ENCODE results near the gene MPZL1. TPM values are rescaled to one million over a fixed set of nuclear protein-coding genes. Genes with fewer than 3 reads are reported as not detected.
"Not testable (repeated sequence)": the region's sequence is repeated elsewhere in the genome, so short reads cannot be mapped to it uniquely, and the experiment has no call there.

Gene MPZL1
- total RNA-seq, 2 experiments from 2014 or later, result 17.4 to 19.0 TPM

DNA sequence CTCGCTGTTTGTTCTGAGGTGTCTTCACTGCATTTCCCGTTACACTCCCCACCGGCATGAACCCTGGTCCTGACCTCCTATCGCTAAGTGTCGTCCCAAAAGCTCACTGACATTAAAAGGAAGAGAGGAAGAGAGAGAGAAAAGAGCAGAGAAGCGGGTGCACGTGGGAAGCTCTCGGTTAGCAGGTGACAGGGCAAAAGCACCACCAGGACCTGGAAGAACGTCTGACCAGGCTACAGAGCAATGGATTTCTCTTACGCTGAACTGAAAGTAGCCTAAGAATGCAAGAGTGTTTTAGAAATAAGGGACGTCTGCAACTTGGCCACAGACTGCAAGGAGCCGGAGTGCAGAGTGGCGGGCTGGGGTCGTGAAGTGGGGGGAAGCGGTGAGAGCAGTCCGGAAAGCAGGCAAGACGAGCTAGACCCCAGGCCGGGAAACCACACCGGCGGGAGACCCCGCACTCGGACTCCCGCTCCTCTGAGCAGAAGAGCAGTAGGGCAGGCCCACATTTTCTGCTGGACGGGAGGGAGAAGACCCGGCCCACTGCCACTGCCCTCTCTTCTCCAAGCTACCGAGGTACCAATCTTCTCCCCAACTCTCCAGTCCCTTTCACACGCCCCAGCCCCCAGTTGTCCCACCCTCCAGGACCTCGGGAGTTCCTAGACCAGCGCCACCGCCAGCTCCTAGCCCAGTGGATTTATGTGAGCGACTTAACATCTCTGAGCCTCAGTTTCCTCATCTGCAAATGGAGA is 8.3 kb upstream of the MPZL1 start:
- Mint-ChIP-seq H3K36me3 (ENCODE audit: low read depth) (peaks cover 7% of the 10 kb centered on the region), H3K27me3 (peaks cover 7% of the 10 kb centered on the region), H3K4me1 (peaks cover 36% of the 10 kb centered on the region), H3K27ac (peak overlapping the region; percentile 69), H3K4me3 (peak overlapping the region; percentile 84), H3K9me3 (no peaks in the 10 kb centered on the region)
- POLR2A ChIA-PET, result interaction anchor here (0.6 to 5.2 kb wide), 9 partner anchors 9 to 222 kb away, joined by 3 to 67 read pairs (median 4); partner anchors contain the start of genes DCAF6 and MPC2
- CTCF ChIA-PET, result interaction anchor here (0.5 to 3.7 kb wide), 4 partner anchors 9 to 369 kb away, joined by 3 to 14 read pairs (median 4); no protein-coding TSS in a partner anchor
- peak; percentile 24 for DNase-seq

DNA sequence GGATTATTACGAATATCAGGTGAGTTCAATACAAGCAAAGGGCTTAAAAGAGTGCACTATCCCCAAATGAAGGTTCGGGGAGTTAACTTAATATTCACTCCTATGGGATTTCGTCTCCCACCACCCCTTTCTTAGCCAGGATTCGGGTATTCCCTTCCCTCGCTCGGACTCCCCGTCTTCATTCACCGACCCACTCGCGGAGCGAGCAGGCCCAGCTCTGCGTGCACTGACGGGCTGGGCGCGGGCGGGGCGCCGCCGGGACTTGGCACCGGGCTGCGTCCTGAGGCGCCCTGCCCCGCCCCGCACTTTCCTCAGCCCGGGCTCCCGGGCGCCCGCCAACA is 7.7 kb upstream of the MPZL1 start:
- peaks cover 7% of the 10 kb centered on the region for H3K27me3 Mint-ChIP-seq
- peak overlapping the region; percentile 92 for H3K27ac Mint-ChIP-seq
- peak overlapping the region; percentile 84 for H3K4me3 Mint-ChIP-seq
- H3K36me3 Mint-ChIP-seq (ENCODE audit: low read depth), result peaks cover 2% of the 10 kb centered on the region
- ChIA-PET CTCF (interaction anchor here (0.5 to 3.7 kb wide), 9 partner anchors 9 to 368 kb away, joined by 3 to 27 read pairs (median 4); partner anchors contain the start of genes DCAF6, MPC2 and RCSD1), POLR2A (interaction anchor here (0.6 to 5.2 kb wide), 9 partner anchors 9 to 222 kb away, joined by 3 to 67 read pairs (median 4); partner anchors contain the start of genes DCAF6 and MPC2)
- peaks cover 34% of the 10 kb centered on the region for H3K4me1 Mint-ChIP-seq
- no peak for DNase-seq
- no peaks in the 10 kb centered on the region for H3K9me3 Mint-ChIP-seq

DNA sequence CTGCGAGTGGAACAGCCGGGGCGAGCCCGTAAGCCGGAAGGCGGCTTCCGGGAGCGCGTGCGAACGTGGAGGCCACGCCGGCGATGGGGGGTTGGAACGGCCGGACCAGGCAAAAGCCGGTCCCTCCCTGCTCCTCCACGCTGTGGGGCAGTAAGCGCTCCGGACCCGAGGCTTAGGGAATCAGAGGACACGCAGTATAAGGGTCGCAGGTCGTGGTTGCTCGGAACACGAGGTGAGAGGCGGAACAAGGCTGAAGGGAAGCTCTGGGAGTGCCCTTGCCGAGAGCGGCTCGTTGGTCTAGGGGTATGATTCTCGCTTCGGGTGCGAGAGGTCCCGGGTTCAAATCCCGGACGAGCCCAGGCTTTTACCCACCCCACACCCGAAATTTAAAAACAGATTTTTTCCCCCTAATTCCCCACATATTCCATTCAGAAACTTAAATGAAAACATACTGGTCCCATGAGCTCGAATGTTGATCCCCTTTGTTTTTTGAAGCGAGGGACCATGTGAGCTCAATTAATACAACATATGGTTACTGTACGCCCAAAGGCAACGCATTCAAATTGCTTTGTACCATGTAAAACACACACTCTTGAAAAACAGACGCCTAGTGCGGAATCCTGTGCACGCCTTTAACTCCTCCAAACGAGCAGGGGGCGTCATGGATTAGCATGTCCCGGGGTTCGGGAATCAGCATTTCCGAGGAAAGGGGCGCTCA is 7.2 kb upstream of the MPZL1 start:
- POLR2A ChIA-PET, result interaction anchor here (0.6 to 5.2 kb wide), 14 partner anchors 12 to 493 kb away, joined by 3 to 67 read pairs (median 3); partner anchors contain the start of genes DCAF6 and MPC2

DNA sequence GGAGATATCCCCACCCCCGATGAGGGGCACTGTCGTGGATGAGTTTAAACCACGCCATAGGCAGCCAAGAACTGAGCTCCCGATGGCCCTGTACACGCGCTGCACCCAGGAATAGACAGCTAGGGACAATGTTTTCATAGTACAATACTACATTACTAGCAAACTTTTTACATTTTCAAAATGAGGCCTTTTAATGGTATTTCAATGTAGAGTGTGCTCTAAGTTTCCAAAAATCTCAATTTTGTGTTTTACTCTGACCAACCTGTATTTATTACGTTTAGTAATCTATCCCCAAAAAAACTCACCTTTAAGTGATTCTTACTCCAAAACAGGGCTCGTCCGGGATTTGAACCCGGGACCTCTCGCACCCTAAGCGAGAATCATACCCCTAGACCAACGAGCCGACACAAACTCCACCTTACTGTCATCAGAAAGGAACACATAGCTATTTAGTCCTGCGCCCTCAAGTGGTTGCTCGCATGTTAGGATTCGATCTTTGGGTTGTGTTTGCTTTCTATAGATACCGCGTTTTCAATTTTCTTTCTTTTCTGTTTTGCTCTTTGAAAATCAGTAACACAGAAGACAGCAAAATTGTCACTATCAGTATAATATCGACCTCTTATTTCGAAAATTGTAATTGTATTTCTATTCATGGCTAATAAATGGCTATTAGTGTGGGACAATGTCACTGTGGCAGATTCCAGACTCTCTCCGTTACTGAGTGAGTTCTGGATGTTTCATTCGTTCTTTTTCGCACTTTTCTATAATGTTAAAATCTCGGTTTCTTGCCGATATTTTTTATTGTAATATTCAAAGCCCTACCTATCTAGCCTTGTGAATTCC is 6.4 kb upstream of the MPZL1 start:
- Mint-ChIP-seq H3K4me1 (peaks cover 46% of the 10 kb centered on the region), H3K27me3 (peaks cover 7% of the 10 kb centered on the region), H3K36me3 (ENCODE audit: low read depth) (peaks cover 2% of the 10 kb centered on the region), H3K27ac (peak overlapping the region; percentile 92), H3K4me3 (peak overlapping the region; percentile 84), H3K9me3 (no peaks in the 10 kb centered on the region)
- ChIA-PET CTCF (interaction anchor here (0.7 to 3.7 kb wide), 14 partner anchors 9 to 495 kb away, joined by 3 to 27 read pairs (median 10); partner anchors contain the start of genes DCAF6, MPC2, POU2F1 and RCSD1), POLR2A (interaction anchor here (0.6 to 5.2 kb wide), 15 partner anchors 13 to 494 kb away, joined by 3 to 67 read pairs (median 3); partner anchors contain the start of genes DCAF6 and MPC2)
- DNase-seq, result peak; percentile 92

More for the DNA sequence above, 7.2 kb upstream of the MPZL1 start:
- H3K4me3 Mint-ChIP-seq, result peak overlapping the region; percentile 84
- DNase-seq, result peak; percentile 88
- peaks cover 7% of the 10 kb centered on the region for H3K27me3 Mint-ChIP-seq
- CTCF ChIA-PET, result interaction anchor here (0.5 to 3.7 kb wide), 14 partner anchors 8 to 495 kb away, joined by 3 to 27 read pairs (median 4); partner anchors contain the start of genes DCAF6, MPC2, POU2F1 and RCSD1
- peaks cover 39% of the 10 kb centered on the region for H3K4me1 Mint-ChIP-seq
- H3K9me3 Mint-ChIP-seq, result no peaks in the 10 kb centered on the region
- peaks cover 2% of the 10 kb centered on the region for H3K36me3 Mint-ChIP-seq (ENCODE audit: low read depth)
- H3K27ac Mint-ChIP-seq, result peak overlapping the region; percentile 92

DNA sequence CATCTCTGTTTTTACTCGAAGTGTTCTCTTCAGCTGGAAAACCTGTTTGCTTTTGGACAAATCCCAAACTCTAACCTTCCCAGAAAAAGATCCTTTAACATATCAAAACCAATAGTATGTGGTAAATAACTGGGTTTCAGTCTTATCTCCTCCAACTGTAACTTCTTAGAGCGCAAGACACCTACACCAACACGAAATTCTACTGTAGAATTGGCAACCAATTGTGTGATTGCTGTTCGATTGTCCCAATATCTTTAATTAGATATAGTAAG is 5.8 kb upstream of the MPZL1 start:
- H3K27ac Mint-ChIP-seq, result peak overlapping the region; percentile 92
- peak overlapping the region; percentile 84 for H3K4me3 Mint-ChIP-seq
- ChIA-PET POLR2A (interaction anchor here (0.9 to 5.2 kb wide), 9 partner anchors 82 to 495 kb away, joined by 3 to 67 read pairs (median 3); partner anchors contain the start of genes DCAF6 and MPC2), CTCF (interaction anchor here (0.7 to 3.7 kb wide), 17 partner anchors 9 to 512 kb away, joined by 3 to 27 read pairs (median 6); partner anchors contain the start of genes DCAF6, MPC2, POU2F1 and RCSD1)
- H3K9me3 Mint-ChIP-seq, result no peaks in the 10 kb centered on the region
- no peak for DNase-seq
- peaks cover 2% of the 10 kb centered on the region for H3K36me3 Mint-ChIP-seq (ENCODE audit: low read depth)
- peaks cover 7% of the 10 kb centered on the region for H3K27me3 Mint-ChIP-seq
- peaks cover 52% of the 10 kb centered on the region for H3K4me1 Mint-ChIP-seq

DNA sequence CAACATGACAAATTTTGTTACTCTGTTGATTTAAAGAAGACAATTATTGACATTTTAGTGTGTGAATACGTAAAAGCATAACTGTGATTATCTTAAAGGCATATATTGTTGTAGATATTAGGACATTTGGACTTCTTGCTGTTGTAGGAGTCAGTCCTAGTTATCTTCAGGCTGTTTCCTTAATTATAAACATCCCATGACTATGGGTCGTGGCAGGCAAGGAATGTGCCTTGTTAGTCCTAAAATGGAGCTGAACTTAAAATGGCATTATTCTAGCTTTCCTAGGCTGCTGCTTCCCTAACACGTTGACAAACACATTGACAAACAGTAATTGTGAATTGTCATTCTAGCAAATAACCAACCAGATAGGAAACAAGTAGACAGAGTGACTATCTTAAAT is 4.4 kb upstream of the MPZL1 start:
- Mint-ChIP-seq H3K4me1 (peaks cover 59% of the 10 kb centered on the region), H3K9me3 (no peaks in the 10 kb centered on the region), H3K36me3 (ENCODE audit: low read depth) (peaks cover 2% of the 10 kb centered on the region), H3K27me3 (peaks cover 6% of the 10 kb centered on the region), H3K27ac (no peak overlapping the region), H3K4me3 (peak overlapping the region; percentile 84)
- CTCF ChIA-PET, result interaction anchor here (1.1 to 3.1 kb wide), 4 partner anchors 8 to 218 kb away, joined by 4 to 27 read pairs (median 8); partner anchors contain the start of genes DCAF6 and MPC2
- POLR2A ChIA-PET, result interaction anchor here (1.1 to 5.2 kb wide), 3 partner anchors 27 to 219 kb away, joined by 3 to 67 read pairs (median 23); partner anchors contain the start of genes DCAF6 and MPC2
- no peak for DNase-seq

DNA sequence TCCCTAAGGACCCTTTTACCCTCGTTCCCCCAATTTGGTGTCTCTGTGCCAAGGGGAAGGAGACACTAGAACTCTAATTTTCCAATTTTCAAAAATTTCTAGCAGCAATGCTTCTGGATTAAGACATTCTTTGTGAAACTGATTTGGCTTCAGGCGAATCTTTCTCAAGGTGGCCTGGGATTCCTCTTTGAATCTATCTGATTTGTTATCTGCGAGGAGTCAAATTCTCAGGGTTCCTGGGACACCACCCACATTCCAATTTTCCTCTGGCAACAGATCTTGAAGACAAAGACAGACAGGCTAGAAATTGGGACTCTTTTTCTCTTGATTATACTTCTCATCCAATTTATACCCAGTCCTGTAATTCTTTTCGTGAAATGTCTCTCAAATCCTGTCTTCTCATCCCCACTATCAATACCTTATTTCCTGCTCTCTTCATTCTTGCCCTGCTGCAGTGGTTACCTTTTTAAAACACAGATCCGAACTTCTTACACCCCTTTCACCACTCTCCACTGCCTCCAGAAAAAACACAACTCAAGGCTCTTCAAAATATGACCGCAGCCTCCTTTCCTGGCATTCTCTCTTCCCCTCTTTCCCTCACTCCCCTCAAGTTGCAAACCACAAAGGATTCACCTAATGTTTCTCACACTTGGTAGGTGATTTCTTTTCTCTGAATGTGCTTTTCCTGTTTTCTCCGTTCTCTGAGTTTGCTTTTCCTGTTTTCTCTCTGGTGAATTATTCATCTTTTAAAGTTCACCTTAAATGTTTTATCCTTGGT is 2.7 kb upstream of the MPZL1 start:
- H3K27ac Mint-ChIP-seq, result peak overlapping the region; percentile 38
- peaks cover 2% of the 10 kb centered on the region for H3K27me3 Mint-ChIP-seq
- CTCF ChIA-PET, result no interaction called here
- peaks cover 6% of the 10 kb centered on the region for H3K36me3 Mint-ChIP-seq (ENCODE audit: low read depth)
- H3K9me3 Mint-ChIP-seq, result no peaks in the 10 kb centered on the region
- peak overlapping the region; percentile 17 for H3K4me3 Mint-ChIP-seq
- no peak for DNase-seq
- peaks cover 64% of the 10 kb centered on the region for H3K4me1 Mint-ChIP-seq
- POLR2A ChIA-PET, result interaction anchor here (0.8 kb wide), 1 partner anchor 217 kb away, joined by 3 read pairs; the partner anchor contains the start of gene DCAF6

DNA sequence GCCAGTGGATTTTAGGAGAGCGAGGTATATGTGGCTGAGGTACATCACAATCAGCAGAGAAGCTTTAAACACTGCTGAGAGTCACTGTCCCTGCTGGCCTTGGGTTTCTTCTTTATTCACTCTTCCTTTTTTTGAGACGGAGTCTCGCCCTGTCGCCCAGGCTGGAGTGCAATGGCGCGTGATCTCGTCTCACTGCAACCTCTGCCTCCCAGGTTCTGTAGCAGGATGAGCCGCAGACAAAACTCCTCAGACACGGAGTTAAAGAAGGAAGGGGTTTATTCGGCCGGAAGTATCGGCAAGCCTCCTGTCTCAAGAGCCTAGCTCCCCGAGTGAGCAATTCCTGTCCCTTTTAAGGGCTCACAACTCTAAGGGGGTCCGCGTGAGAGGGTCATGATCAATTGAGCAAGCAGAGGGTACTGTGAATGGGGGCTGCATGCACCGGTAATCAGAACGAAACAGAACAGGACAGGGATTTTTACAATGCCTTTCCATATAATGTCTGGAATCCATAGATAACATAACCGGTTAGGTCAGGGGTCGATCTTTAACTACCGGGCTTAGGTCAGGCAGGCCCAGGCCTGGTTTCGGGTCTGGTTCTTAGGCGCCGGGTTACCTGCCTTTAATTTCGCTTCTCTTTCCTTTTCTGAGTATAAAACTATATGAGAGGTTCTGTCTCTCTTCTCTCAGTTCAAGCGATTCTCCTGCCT is 1.9 kb upstream of the MPZL1 start:
- peak overlapping the region; percentile 17 for H3K4me3 Mint-ChIP-seq
- not testable (repeated sequence) for H3K36me3 Mint-ChIP-seq (ENCODE audit: low read depth); H3K9me3 Mint-ChIP-seq; DNase-seq; H3K27me3 Mint-ChIP-seq
- peaks cover 68% of the 10 kb centered on the region for H3K4me1 Mint-ChIP-seq
- POLR2A ChIA-PET, result interaction anchor here (0.8 kb wide), 1 partner anchor 216 kb away, joined by 3 read pairs; the partner anchor contains the start of gene DCAF6
- peak overlapping the region; percentile 38 for H3K27ac Mint-ChIP-seq
- CTCF ChIA-PET, result interaction anchor here (0.5 kb wide), 1 partner anchor 77 kb away, joined by 3 read pairs; no protein-coding TSS in a partner anchor

DNA sequence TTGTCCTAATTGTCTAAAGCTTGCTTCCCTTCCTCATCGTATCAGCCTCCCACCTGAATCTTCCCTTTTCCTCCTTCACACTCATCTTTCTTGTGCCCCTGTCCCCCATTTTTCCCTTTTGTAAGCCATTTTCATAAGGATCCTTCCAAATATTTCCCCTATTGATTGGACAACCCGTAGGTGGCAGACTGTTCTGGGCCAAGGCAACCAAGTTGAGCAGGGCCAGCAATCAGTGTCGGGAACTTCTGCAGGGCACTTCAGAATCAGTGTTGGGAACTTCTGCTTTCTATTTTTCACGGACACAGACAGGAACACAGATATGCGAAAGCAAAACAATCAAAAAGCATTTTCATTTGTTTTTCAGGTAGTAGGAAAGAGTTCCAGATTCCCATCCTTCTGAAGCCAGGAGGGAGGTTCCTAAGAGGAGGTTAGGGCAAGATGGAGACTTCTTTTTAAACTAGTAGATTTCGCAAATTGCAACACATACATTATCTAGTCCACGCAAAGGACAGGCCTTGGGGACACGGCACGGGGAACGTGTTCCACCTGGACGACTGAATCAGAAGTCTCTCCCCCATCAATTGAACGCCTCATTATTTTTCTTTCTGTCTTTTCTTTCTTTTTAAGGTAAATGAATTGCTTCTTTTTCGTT is 691 bp upstream of the MPZL1 start:
- ChIA-PET POLR2A (interaction anchor here (0.6 to 1.1 kb wide), 2 partner anchors 118 to 215 kb away, joined by 3 read pairs; no protein-coding TSS in a partner anchor), CTCF (interaction anchor here (1.0 kb wide), 1 partner anchor 363 kb away, joined by 3 read pairs; no protein-coding TSS in a partner anchor)
- H3K4me1 Mint-ChIP-seq, result peaks cover 68% of the 10 kb centered on the region
- H3K9me3 Mint-ChIP-seq, result no peaks in the 10 kb centered on the region
- DNase-seq, result no peak
- H3K27ac Mint-ChIP-seq, result peak overlapping the region; percentile 12
- H3K27me3 Mint-ChIP-seq, result no peaks in the 10 kb centered on the region
- H3K4me3 Mint-ChIP-seq, result peak overlapping the region; percentile 88
- H3K36me3 Mint-ChIP-seq (ENCODE audit: low read depth), result peaks cover 9% of the 10 kb centered on the region

DNA sequence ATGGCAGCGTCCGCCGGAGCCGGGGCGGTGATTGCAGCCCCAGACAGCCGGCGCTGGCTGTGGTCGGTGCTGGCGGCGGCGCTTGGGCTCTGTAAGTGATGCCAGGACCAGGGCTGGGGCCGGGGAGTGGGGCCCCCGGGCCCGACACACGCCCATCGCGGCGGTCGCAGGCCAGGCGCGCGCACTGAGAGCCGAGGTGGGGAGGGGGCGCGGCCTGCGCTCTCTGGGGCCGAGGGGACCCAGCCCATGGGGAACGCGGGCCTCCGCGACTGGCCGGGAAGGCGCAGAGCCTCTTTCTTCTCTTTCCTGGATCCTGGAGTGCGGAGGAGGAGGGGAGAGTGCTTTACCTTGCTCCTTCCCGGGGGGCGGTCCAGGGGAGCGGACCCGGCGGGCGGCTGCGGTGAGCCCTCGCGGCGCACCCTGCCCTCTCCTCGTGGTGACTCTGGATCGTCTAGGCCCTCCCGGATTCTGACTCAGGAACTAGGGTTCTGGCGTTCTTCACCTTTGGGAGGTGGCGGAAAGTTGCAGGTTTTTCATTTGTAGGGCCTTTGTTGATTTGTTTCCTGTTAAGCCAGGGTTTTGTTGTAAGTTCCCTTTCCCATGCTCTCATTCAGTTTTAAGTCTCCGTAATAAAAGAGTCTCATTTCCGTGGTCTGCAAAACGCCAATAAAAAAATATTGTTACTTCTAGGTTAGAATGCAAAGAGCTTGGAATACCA is 529 bp downstream of the MPZL1 start:
- peak overlapping the region; percentile 88 for H3K4me3 Mint-ChIP-seq
- DNase-seq, result peak; percentile 27
- H3K36me3 Mint-ChIP-seq (ENCODE audit: low read depth), result peaks cover 9% of the 10 kb centered on the region
- no peaks in the 10 kb centered on the region for H3K27me3 Mint-ChIP-seq
- no peaks in the 10 kb centered on the region for H3K9me3 Mint-ChIP-seq
- peaks cover 61% of the 10 kb centered on the region for H3K4me1 Mint-ChIP-seq
- CTCF ChIA-PET, result interaction anchor here (0.6 to 1.2 kb wide), 3 partner anchors 9 to 105 kb away, joined by 3 to 4 read pairs (median 3); no protein-coding TSS in a partner anchor
- POLR2A ChIA-PET, result interaction anchor here (1.0 to 1.1 kb wide), 2 partner anchors 8 to 120 kb away, joined by 3 read pairs; no protein-coding TSS in a partner anchor
- H3K27ac Mint-ChIP-seq, result peak overlapping the region; percentile 26
